ENCODE data around the gene DDX19B.
"Not testable (repeated sequence)": the region's sequence is repeated elsewhere in the genome, so short reads cannot be mapped to it uniquely, and the experiment has no call there.

The DDX19B gene

DNA sequence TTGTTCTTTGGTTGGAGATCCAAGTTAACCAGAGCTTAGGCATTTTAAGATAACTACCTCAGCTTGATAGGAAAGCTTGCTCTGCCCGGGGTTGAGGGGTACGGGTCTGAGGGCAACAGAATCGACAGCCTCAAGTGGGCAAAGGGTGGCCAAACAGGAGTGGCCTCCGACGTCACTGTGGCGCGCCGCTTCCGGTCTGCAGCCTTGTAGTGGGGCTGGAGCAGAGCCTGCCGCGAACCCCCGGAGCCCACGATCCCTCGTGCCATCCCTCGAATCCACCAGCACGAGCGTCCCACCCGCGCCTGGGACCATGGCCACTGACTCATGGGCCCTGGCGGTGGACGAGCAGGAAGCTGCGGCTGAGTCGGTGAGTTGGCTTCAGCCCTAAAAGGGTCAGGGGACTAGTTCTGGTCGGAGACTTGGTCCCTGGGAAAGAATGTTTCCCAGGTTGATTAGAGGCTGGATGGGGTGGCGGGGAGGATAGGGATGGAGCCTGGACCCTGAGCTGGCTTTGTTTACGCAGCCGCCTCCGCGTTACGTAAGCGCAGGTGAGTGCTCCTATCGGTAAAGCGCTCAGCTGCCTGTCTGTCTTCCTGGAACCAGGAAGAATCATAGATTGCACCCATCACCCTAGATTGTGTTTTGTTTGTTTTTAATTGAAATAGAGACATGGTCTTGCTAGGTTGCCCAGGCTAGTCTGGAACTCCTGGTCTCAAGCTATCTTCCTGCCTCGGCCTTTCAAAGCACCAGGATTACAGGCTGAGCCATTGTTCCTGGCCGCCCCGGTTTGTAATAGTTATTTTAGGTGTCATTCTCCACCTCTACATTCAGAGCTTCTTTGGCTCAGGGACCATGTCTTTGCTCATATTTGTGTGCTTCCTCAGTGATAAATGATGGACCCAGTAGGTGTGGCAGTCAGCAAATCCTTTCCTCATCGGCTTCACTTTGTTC, at the start of gene DDX19B:
Gene DDX19B, plus strand, starts transcription at position 199 of the 951 bp plus-strand sequence. Its CDS starts 112 bp downstream, at position 311.
- DNase-seq (ENCODE audit: low read depth in 2 of 2): peak; percentile 51 to 62

DNA sequence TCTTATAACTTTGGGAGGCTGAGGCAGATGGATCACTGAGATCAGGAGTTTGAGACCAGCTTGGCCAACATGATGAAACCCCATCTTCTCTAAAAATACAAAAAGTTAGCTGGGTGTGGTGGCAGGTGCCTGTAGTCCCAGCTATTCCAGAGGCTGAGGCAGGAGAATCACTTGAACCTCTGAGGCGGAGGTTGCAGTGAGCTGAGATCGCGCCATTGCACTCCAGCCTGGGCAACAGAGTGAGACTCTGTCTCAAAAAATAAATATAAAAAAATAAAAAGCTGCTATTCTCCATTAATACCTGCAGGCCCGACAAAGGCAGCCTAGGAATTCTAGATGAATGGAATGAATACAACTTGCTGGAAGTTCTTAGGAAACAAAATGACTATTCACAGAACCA, 49.3 kb upstream of the DDX19B start:
- not testable (repeated sequence) for DNase-seq (ENCODE audit: low read depth in 2 of 2)

DNA sequence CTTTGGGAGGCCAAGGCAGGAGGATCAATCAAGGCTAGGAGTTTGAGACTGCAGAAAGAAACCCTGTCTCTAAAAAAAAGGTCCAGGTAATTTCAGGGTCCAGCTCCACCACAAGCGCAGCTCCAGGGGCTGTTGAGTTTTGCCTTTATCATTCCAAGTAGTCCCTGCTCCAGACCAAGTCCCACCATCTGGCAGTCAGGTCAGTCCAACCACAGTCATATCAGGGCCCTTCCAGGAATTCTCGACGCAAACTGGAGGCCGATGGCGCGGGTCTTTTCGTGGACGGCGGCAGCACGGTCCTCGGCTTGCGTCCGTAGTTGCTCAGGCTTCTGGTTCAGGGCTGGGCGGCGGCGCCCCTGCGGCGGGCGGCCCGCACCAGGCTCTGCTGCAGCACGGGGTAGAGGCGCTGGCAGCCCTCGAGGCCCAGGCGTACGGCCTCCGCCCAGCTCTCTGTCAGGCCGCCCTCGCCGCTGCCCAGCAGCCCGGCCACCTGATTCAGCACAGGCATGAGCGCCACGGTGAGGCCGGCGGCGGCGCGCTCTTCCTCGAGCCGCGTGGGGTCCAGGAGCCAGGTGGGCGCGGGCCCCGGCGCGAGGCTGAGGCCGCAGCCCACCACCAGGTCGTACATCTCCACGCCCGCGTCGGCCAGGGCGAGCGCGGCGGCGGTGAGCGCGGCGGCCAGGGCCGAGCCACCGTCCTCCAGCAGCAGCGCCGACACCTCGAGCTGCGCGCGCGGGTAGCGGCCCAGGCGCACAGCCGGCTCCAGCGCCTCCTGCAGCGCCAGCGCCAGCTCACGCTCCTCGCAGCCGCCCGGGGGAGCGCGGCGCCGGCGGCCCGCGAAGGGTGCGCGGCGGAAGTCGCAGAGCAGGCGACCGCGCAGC, 48.0 kb upstream of the DDX19B start:
- peak; percentile 11 to 30 for DNase-seq (ENCODE audit: low read depth in 2 of 2)

DNA sequence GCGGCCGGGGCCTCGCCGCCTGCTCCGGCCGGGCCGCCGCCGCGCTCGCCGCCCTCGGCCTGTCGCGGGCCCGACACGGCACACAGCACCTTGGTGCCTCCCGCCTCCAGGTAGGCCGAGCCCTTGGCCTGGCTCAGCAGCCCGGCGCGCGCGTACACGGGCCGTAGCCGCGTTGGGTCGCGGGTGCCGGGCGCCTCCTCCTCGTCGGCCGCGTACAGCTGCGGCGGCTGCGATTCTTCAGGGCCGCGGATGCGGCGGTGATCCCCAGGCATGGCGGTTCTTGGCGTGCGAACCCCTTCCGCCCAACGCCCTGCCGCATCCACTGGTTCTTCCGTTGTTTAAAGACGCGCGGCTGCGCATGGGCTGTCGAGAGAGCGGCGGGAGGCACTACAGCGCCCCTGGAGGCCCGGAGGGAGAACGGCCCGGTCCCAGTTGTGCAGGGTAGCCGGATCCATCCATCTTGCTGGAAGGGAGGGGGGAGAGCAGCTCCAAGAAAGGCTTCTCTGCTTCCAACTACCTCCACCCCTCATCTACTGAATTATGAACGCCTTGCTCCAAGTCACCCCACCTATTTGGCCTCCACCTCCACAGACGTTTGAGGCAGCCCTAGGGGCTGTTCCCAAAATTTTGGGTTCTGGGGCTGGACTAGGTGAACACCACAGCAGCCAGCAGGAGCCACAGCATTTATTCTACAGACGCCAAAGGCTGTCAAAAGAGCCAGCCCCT, 47.2 kb upstream of the DDX19B start, which contains the start of gene EXOSC6:
Gene EXOSC6, minus strand, starts transcription at position 312 of the 726 bp plus-strand sequence. Its CDS starts 40 bp downstream, at position 272.
- DNase-seq (ENCODE audit: low read depth in 2 of 2): peak; percentile 81 to 87

DNA sequence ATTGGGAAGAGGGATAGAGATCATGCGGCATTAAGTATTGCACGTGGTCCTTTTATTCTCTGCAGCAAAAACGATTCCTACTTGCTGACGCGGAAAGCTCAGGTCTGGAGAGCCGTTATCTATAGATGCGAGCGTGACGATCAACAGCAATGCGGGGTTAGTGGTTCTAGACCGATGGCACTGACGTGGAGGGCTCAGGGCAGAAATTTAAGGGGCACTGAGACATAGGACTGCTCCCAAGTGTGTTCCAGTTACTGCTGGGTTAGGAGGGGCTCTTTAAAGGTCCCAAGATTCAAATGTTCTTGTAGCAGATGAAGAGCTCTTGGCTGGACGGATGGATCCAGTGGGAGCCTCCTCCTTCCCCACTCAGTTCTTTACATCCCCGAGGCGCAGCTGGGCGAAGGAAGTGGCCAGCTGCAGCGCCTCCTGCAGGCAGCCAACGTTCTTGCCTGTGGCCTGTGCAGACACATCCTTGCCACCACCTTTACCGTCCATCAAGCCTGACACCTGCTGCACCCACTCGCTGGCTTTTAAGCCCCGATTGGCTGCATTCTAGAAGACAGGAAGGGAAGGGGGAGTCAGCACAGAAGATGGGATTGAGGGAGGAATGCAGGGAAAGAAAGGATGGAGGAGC, 46.5 kb upstream of the DDX19B start:
- no peak for DNase-seq (ENCODE audit: low read depth in 2 of 2)

DNA sequence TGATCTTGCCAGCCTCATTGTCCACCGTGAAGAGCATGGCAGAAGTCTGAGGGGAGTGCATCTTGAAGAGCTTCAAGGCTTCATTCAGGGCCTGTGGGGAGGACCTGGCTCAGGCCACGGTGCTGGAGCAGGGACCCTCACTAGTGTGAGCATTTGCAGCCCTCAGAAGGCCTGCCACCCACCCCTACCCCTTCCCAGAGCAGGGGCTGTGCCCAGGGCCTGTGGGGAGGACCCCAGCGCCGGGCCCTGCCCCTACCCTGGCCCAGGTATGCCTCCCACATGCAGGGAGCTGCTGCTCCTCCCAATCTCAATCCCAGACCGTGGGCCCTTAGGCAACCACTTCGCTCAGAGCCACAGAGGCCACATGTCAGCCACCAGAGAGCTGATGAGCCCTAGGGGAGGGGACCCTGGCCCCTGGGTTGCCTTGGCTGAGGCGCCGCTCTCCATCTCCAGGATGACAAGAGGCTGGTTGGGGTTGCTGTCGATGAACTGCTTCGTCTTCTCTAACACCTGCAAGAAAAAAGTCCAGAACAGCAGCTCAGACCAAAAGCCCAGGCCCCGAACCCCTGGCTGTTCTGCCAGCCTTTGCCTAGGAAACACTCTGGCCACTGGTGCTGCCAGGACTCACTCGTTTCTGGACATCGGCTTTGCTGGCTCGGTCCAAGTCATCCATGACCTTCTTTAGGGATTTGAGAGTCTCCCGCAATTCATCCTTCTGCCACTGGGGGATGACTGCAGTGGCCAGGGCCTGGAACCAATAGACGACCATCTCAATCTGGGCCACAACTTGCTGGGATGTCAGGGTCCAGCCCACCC, 45.5 kb upstream of the DDX19B start:
- DNase-seq (ENCODE audit: low read depth in 2 of 2): peak in 1 of 2 donors; percentile 24

DNA sequence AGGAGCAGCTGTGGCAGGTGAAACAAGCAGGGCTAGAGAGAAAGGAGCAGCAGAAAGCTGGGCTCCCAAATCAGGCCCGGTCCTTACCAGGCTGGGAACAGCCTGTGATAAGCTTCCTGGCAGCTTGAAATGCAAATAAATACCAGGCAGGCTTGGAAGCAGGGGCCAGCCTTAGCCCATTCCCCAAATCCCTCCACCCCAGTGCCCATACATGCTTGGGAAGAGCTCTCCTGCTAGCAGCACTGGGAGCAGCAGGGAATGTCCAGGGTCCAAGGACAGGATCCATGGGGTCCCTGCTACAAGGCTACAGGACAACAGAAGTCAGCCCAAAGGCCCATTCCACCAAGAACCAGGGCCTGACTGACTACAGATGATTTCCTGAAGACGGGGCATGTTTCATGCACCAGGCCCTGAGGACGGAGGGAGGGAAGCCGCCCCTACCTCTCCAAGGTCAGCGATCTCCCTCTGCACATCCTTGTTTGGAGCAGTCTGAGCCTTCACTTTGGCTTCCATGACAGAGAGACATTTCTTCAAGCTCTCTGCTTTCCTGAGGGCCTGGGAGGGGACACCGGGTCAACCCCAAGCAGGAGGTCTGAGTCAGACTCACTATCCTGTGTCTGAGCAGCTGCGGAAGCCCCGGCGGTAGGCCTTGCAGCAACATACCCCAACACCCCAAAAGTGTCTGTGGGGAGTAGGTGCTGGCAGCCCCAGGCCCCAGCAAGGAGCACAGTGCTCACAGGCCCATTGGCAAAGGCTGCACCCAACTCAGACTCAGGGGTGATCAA, 44.6 kb upstream of the DDX19B start:
- DNase-seq (ENCODE audit: low read depth in 2 of 2): no peak

DNA sequence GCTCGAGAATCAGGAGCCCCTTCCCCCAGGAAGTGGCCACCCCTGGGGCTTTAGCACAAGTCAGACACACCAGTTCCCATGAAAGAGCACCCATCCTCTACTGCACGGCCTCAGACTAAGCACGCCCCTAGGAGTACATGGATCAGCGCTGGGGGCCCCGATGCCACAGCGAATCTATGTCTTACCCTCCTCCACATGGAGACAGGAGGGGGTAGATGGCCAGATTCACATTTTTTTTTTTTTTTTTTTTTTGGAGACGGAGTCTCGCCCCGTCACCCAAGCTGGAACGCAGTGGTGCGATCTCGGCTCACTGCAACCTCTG, 44.1 kb upstream of the DDX19B start:
- DNase-seq (ENCODE audit: low read depth in 2 of 2): no peak

DNA sequence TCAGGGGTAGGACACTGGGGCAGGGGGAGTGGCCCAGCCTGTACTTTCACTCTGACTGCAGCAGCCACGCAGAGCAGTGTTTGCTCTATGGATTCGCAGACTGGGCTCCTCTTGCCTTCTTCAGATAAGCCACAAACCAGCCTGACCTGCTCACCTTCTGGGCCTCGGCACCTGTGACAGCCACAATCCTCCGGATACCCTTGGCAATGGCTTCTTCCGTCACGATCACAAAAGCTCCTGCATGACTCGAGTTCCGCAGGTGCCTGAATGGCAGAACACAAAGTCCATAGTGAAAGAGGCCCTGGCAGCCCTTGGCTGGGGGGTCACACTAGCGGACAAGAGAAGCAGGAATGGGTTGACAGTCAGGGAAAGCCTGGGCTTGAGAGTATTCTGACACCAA, 43.4 kb upstream of the DDX19B start:
- DNase-seq (ENCODE audit: low read depth in 2 of 2): no peak

DNA sequence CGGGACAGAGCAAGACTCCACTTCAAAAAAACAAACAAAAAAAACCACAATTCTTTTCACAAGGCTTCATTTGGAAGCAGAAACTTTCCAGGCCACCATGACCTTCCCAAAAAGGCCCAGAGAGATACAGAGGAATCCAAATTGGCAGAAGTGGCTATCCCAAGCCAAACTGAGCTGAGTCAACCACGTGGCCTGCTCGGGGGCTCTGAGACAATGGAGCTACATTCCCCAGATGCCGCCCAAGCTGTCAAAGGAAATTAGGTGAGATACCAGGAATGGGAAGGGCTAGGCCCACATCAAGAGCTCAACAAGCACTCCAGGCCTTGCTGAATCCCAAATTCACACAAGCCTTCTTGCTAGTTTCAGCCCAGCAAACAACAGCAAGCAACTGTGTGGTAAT, 41.6 kb upstream of the DDX19B start:
- no peak for DNase-seq (ENCODE audit: low read depth in 2 of 2)

DNA sequence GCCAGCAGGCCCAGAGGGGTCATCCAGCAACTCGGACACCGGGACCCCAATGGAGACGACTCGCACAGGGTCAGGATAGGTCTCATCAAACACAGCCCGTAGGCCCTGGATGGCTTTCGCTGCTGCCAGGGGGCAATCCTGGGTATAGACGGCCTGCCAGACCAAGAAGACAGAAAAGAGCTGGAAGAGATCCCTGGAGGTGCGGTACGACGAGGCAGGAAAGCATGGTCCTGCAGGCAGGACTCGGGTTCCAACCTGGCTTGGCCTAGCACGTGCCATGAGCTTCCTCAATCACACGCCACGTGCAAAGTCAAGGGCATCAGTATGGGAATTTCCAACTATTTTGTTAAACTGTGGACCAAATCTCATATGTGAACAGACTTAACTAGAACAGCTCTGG, 40.9 kb upstream of the DDX19B start:
- no peak for DNase-seq (ENCODE audit: low read depth in 2 of 2)

DNA sequence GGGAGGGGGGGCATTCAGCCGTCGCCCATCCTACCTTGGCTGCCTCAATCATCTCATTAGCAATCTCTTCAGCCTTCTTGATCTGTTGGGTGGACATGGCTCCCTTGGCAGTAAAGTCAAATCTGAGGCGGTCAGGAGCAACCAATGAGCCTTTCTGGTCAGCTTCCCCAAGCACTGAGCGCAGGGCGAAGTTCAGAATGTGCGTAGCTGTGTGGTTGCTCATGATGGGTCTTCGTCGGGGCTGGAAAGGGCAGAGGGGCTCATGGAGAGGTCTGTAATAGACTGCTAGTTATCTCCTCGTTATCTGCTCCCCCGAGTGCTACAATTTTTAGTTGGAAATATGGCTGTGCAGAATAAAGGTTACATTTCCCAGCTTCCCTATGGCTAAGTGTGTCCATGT, 40.0 kb upstream of the DDX19B start:
- no peak for DNase-seq (ENCODE audit: low read depth in 2 of 2)

DNA sequence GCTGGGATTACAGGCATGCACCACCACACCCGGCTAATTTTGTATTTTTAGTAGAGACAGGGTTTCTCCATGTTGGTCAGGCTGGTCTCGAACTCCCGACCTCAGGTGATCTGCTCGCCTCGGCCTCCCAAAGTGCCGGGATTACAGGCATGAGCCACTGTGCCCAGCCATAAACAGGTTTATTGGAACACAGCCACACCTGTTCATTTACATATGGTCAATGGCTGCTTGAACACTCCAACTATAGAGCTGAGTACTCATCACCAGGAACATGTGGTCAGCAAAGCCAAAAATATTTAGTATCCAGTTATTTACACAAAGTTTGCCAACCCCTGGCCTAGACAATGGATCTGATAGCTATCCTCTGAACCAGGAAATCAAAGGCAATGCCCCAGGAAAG, 39.1 kb upstream of the DDX19B start:
- DNase-seq (ENCODE audit: low read depth in 2 of 2): not testable (repeated sequence)

DNA sequence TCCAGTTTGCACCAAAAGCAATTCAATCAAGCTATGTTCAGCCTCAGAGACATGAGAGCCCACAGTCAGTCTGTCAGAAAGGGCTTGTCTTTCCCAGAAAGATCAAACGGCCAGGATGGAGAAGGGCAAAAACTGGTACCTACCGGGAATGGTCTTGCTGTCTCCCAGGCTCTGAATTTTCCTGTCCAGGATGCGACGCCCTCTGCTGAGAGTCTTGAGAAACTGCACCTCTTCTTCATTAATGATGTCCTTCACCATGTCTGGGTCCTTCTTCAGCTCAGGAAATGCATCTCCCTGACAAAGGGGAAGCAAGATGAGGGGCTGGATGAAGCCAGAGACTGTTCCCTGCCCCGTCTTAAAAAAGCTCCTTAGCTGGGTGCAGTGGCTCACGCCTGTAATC, 31.5 kb upstream of the DDX19B start:
- DNase-seq (ENCODE audit: low read depth in 2 of 2): no peak

DNA sequence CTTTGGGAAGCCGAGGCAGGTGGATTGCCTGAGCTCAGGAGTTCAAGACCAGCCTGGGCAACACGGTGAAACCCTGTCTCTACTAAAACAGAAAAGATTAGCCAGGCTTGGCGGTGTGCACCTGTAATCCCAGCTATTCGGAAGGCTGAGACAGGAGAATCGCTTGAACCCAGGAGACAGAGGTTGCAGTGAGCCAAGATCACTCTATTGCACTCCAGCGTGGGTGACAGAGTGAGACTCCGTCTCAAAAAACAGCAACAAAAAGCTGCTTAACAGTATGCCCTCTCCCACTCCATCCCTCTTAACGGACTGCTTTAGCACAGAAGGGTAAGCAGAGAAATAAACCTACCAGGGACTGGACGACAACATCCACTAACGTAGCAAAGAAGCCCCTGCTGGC, 31.1 kb upstream of the DDX19B start:
- DNase-seq (ENCODE audit: low read depth in 2 of 2): not testable (repeated sequence)

DNA sequence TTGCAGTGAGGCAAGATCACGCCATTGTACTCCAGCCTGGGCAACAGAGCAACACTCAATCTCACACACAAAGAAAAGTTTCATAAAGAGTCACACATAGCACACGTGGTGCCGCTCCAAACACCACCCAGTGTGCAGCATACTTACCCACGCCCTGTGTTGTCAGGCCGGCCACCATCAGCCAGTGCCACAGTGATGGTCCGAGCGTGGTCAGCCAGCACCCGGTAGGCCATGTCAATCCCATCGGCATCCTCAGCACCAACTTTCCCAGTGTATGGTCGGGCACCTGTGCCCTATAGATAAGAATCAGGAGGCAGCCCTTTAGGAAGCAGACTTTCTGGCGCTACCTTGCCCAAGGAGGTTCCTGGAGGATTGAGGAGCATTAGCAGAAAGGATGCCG, 29.5 kb upstream of the DDX19B start:
- no peak for DNase-seq (ENCODE audit: low read depth in 2 of 2)

DNA sequence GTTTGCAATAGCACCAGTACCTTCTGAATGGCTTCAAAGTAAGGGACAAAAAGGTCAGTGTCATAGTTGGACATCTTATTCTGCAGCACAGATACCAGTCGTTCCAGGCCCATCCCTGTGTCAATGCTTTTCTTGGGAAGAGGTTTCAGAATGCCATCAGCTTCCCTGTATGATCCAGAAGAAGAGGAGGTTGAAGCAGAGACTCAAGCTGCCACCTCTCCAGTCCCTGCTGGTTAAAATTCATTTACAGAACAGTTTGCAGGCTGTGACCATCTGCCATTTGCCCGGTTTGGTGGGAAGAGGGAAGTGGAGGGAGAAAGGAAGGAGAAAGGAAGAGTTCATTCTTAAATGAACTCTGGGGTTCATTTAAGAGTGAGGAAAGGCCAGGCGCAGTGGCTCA, 28.8 kb upstream of the DDX19B start:
- DNase-seq (ENCODE audit: low read depth in 2 of 2): no peak

DNA sequence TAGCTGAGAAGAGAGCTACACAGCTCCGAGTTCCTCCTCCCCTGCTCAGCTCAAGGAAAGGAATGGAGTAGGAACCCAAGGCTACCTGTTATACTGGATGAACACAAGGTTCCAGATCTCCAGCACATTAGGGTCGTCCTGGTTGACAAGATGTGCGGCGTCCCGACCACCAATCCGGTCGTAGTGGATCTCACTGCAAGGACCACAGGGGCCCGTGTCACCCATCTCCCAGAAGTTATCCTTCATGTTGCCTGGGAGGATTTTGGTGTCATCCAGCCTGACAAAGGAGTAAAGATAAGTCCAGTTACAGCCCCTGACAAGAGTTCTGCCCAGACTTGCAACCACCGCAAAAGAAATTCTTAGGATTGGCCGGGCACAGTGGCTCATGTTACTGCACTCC, 27.3 kb upstream of the DDX19B start:
- DNase-seq (ENCODE audit: low read depth in 2 of 2): no peak

DNA sequence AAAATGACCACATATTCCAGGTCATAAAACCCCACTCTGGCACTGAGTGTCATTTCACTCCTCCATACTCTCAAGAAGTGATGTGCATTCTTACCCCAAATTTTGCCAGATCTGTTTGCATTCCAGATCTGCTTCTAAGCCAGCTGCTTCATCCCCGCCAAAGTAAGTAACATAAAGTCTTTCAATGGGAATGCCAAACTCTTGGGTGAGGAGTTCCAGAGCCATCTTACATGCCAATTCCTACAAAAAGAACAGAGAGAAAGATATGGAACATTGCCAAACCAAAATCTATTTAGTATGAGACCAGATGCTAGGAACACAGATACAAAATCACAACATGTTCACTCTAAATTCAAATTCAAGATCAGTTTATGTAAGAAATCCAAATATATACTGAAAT, 22.6 kb upstream of the DDX19B start:
- no peak for DNase-seq (ENCODE audit: low read depth in 2 of 2)
